Spleen (tissue), 11 donors: ENCODE results near the gene HTR6. TPM values are rescaled to one million over a fixed set of nuclear protein-coding genes. Genes with fewer than 3 reads are reported as not detected.

ENCODE experiments used
- DNase-seq: peaks from one replicate; pipeline ENCODE4 v3.0.0-alpha.2; 2020
- H3K27ac ChIP-seq, 8 donors: fragments of 200-600 bp; sonication (generic) in 7 of 8; 1 replicate in 4 of 8; 2 replicates in 4 of 8; pipeline versions ENCODE4 v1.5.0 to v1.8.0; 2016 to 2021; ENCODE audit warnings: inconsistent platforms in 4 of 8, mild to moderate bottlenecking in 4 of 8, moderate library complexity in 1 of 8
- H3K27me3 ChIP-seq, 7 donors: fragments of 200-600 bp; sonication (generic) in 6 of 7; replicated peaks in 1 of 7; 1 replicate in 4 of 7; 2 replicates in 3 of 7; pipeline versions ENCODE4 v1.5.0 to v1.8.0; 2016 to 2021; ENCODE audit warnings: inconsistent platforms in 3 of 7, mild to moderate bottlenecking in 1 of 7
- H3K36me3 ChIP-seq, 6 donors: fragments of 200-600 bp; sonication (generic) in 5 of 6; 1 replicate in 4 of 6; 2 replicates in 2 of 6; pipeline versions ENCODE4 v1.5.0 to v1.8.0; 2016 to 2021; ENCODE audit warnings: inconsistent platforms in 2 of 6
- H3K4me1 ChIP-seq, 6 donors: fragments of 200-600 bp; sonication (generic) in 5 of 6; 1 replicate in 3 of 6; 2 replicates in 3 of 6; pipeline versions ENCODE4 v1.5.0 to v1.8.0; 2016 to 2021; ENCODE audit warnings: inconsistent platforms in 3 of 6
- H3K4me3 ChIP-seq, 8 donors: fragments of 200-600 bp; sonication (generic) in 7 of 8; 1 replicate in 4 of 8; 2 replicates in 4 of 8; pipeline versions ENCODE4 v1.5.0 to v1.8.0; 2016 to 2021; ENCODE audit warnings: inconsistent platforms in 4 of 8, mild to moderate bottlenecking in 4 of 8, moderate library complexity in 2 of 8
- H3K9me3 ChIP-seq, 8 donors: fragments of 200-600 bp; sonication (generic) in 7 of 8; 1 replicate in 4 of 8; 2 replicates in 4 of 8; pipeline versions ENCODE4 v1.5.0 to v1.8.0; 2016 to 2021; ENCODE audit warnings: inconsistent platforms in 4 of 8
- CTCF ChIP-seq, 11 experiments: fragments of 200-600 bp in 7 of 11; fragments of 450-650 bp in 4 of 11; sonication (generic) in 4 of 11; IDR thresholded peaks in 8 of 11; conservative IDR thresholded peaks in 3 of 11; 1 replicate in 7 of 11; 2 replicates in 4 of 11; pipeline versions ENCODE4 v1.4.0 to v1.8.0; 2016 to 2021; ENCODE audit warnings: antibody characterized with exemption in 11 of 11, inconsistent platforms in 4 of 11, mild to moderate bottlenecking in 1 of 11
- POLR2A ChIP-seq, 3 donors: fragments of 450-650 bp; IDR thresholded peaks; one replicate each; pipeline ENCODE4 v1.5.1; 2017; ENCODE audit warnings: antibody characterized with exemption in 3 of 3, mild to moderate bottlenecking in 1 of 3
- POLR2AphosphoS5 ChIP-seq, 3 donors: sonication (generic); formaldehyde crosslinking; IDR thresholded peaks; one replicate each; pipeline ENCODE4 v1.5.1; 2017; ENCODE audit warnings: antibody characterized with exemption in 3 of 3
- WGBS, 5 donors: extraction: QIAGEN DNeasy Blood & Tissue Kit in 3 of 5; methylation state at CpG; one replicate each; pipeline versions ENCODE4 v1.1.5 to v1.1.7; 2013 to 2018; 5-methylcytosine and 5-hydroxymethylcytosine counted together
- intact Hi-C: fragments of 100-400 bp; cut with DNase I; formaldehyde crosslinking; loops from one replicate; pipeline ENCODE4 v1.15.0; 2023; ENCODE audit warnings: low total_unique reads
- polyA plus RNA-seq, 3 donors: library from polyadenylated mRNA; stranded (reverse); fragments of 200-250 nt; gene quantifications; one replicate each; pipeline ENCODE4 v1.2.1, GENCODE V29; 2013
- total RNA-seq, 7 donors: library from RNA; depleted of rRNA in 3 of 7; stranded (reverse); fragments of >200 nt in 3 of 7; fragmentation: NEBNext Ultra II Directional in 4 of 7; extraction: Animal tissue kit (Norgen Biotek cat#: 25700) in 4 of 7; gene quantifications; one replicate each; pipeline versions ENCODE4 v1.1.0 to v1.2.1, GENCODE V29; 2016 to 2021
- donor health status: healthy with polysubstance abuse.
- donor health status: DM: no; HTN: no; CAD: no; lungs with moderate emphysema.
- donor health status: DM: no; HTN: no; CAD: no.
- donor health status: Bipolar disorder and iron deficiency.
- donor health status: healthy.
- donor health status: DM: no; HTN: no; CAD: no.
- donor health status: DM: yes; HTN: yes; CAD: no.

HTR6 gene
- total and polyA plus RNA-seq, 10 donors = 0.06 to 0.47 (median 0.13) TPM; not detected in 7

DNA sequence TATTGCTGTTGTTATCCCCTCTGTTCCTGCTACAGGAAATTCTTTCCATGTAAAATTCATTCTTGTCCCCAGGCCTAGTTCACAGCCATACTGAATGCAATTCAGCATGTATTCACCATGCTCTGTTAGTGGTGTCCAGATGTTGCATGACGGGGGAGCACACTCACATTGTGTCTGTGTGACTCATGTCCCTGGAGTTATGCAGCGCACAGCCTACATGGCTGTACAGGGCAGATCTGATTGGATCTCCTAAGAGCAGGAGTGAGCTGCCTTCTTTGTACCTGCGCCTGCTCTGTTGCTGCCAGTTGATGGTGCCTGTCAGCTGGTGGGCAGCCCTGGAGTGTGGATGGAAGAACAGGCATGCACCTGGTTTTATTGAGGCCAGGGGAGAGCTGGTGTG lies 17.6 kb downstream of the HTR6 start:
- H3K27ac ChIP-seq = no peak overlapping the region
- H3K27me3 ChIP-seq = no peaks in the 10 kb centered on the region
- peaks cover 0 to 1% (median under 1%) of the 10 kb centered on the region in 8 donors for H3K9me3 ChIP-seq
- WGBS, 5 donors = 79 to 97% (median 94%) methylated on average over 3 of the region's 3 CpGs
- intact Hi-C loops = no loop called here
- TF ChIP-seq CTCF (IDR thresholded peaks at IDR 0.05 in 8 of 11, conservative IDR thresholded peaks at IDR 0.05 in 3 of 11) (no peak), POLR2A (IDR thresholded peaks at IDR 0.05) (no peak), POLR2AphosphoS5 (IDR thresholded peaks at IDR 0.05) (no peak)
- no peak for DNase-seq
- H3K4me1 ChIP-seq = peaks cover 0 to 4% (median 0%) of the 10 kb centered on the region in 6 donors
- H3K4me3 ChIP-seq = no peak overlapping the region
- peaks cover 0 to 69% (median 13%) of the 10 kb centered on the region in 6 donors for H3K36me3 ChIP-seq

GRCh38 chr1:19682901-19683300 lies 18.2 kb downstream of the HTR6 start:
- peaks cover 0 to 76% (median 19%) of the 10 kb centered on the region in 6 donors for H3K36me3 ChIP-seq
- intact Hi-C loops = no loop called here
- WGBS, 5 donors = 80 to 90% (median 84%) methylated on average over 4 to 7 of the region's 7 CpGs
- H3K4me3 ChIP-seq = no peak overlapping the region
- TF ChIP-seq POLR2A (IDR thresholded peaks at IDR 0.05) (no peak), CTCF (IDR thresholded peaks at IDR 0.05 in 8 of 11, conservative IDR thresholded peaks at IDR 0.05 in 3 of 11) (no peak), POLR2AphosphoS5 (IDR thresholded peaks at IDR 0.05) (no peak)
- H3K27me3 ChIP-seq = no peaks in the 10 kb centered on the region
- H3K27ac ChIP-seq = no peak overlapping the region
- no peak for DNase-seq
- H3K9me3 ChIP-seq = peaks cover 0 to 8% (median 5%) of the 10 kb centered on the region in 8 donors
- peaks cover 0 to 4% (median 0%) of the 10 kb centered on the region in 6 donors for H3K4me1 ChIP-seq

DNA sequence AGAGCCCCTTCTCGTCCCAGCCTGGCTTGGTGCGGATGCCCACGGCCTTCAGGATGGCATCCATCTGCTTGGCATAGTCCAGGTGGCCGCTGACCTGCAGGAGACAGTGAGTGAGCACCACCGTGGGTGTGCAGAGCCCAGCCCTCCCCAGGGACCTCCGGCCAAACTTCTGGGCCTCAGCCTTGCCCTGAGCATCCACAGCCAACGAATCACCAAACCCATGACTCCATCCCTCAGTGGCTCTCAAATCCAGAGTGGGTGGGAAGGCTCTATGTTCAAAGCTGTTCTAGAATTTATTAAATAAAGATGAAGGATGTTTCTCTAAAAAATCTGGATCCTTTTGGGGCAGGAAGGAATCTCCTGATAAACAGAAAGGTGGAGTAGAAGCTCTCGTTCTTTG lies 18.7 kb downstream of the HTR6 start:
- Histone ChIP-seq H3K36me3 (peaks cover 0 to 80% (median 23%) of the 10 kb centered on the region in 6 donors), H3K4me1 (peaks cover 0 to 6% (median 0%) of the 10 kb centered on the region in 6 donors), H3K9me3 (peaks cover 0 to 10% (median 5%) of the 10 kb centered on the region in 8 donors), H3K27me3 (no peaks in the 10 kb centered on the region), H3K4me3 (no peak overlapping the region), H3K27ac (no peak overlapping the region)
- 80 to 96% (median 89%) methylated on average over 4 to 8 of the region's 8 CpGs for WGBS, 5 donors
- no peak for DNase-seq
- intact Hi-C loops = no loop called here
- no peak for TF ChIP-seq POLR2A (IDR thresholded peaks at IDR 0.05)
- no peak for TF ChIP-seq POLR2AphosphoS5 (IDR thresholded peaks at IDR 0.05)
- TF ChIP-seq CTCF (IDR thresholded peaks at IDR 0.05 in 8 of 11, conservative IDR thresholded peaks at IDR 0.05 in 3 of 11) = no peak

GRCh38 chr1:19684677-19685076 lies 20.0 kb downstream of the HTR6 start:
- no peak overlapping the region for H3K4me3 ChIP-seq
- H3K27ac ChIP-seq = no peak overlapping the region
- no peak for DNase-seq
- intact Hi-C loops = no loop called here
- H3K4me1 ChIP-seq = peaks cover 0 to 20% (median 0%) of the 10 kb centered on the region in 6 donors
- H3K27me3 ChIP-seq = no peaks in the 10 kb centered on the region
- H3K9me3 ChIP-seq = peaks cover 0 to 13% (median 7%) of the 10 kb centered on the region in 8 donors
- TF ChIP-seq POLR2AphosphoS5 (IDR thresholded peaks at IDR 0.05) = no peak
- TF ChIP-seq CTCF (IDR thresholded peaks at IDR 0.05 in 8 of 11, conservative IDR thresholded peaks at IDR 0.05 in 3 of 11) = no peak
- no peak for TF ChIP-seq POLR2A (IDR thresholded peaks at IDR 0.05)
- WGBS, 5 donors = 76 to 97% (median 89%) methylated on average over 2 of the region's 2 CpGs
- H3K36me3 ChIP-seq = peaks cover 0 to 87% (median 25%) of the 10 kb centered on the region in 6 donors
